GM10847 (cell line): ENCODE results near the gene HNRNPF.

Experiments used
- POLR2A ChIP-seq: IDR thresholded peaks from 2 replicates; pipeline ENCODE4 v1.6.1; 2011; ENCODE audit not compliant: insufficient read length; ENCODE audit errors: extremely low read depth

Gene HNRNPF

GRCh38 chr10:43402176-43402575, 6.8 kb downstream of the HNRNPF start:
- no peak for TF ChIP-seq POLR2A

DNA sequence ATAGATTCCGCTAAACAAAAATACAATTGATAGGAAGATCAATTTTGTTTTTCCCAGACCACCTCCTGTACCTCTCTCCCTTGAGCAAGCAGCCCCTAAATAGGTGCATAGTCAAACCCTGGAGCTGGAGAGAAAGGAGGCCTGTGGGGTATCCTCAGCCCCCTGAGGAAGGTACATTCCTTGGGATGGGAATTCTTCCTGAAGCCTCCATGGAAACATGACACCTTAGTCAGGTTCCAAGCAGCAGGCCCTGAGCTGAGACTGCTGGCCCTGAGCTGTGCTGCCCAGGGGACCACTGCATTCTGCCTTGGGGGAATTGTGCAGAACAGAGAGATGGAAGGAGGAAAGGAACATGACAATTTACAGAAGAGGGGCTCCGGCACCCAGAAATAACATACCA, 7.4 kb downstream of the HNRNPF start:
- no peak for TF ChIP-seq POLR2A

- TF ChIP-seq POLR2A = no peak
These were observed 9.4 kb downstream of the HNRNPF start for GRCh38 chr10:43399320-43400310.

- TF ChIP-seq POLR2A = no peak
These were observed 10.1 kb downstream of the HNRNPF start for GRCh38 chr10:43398939-43399319.

GRCh38 chr10:43396928-43397624, 11.9 kb downstream of the HNRNPF start:
- TF ChIP-seq POLR2A = peak; percentile 73

DNA sequence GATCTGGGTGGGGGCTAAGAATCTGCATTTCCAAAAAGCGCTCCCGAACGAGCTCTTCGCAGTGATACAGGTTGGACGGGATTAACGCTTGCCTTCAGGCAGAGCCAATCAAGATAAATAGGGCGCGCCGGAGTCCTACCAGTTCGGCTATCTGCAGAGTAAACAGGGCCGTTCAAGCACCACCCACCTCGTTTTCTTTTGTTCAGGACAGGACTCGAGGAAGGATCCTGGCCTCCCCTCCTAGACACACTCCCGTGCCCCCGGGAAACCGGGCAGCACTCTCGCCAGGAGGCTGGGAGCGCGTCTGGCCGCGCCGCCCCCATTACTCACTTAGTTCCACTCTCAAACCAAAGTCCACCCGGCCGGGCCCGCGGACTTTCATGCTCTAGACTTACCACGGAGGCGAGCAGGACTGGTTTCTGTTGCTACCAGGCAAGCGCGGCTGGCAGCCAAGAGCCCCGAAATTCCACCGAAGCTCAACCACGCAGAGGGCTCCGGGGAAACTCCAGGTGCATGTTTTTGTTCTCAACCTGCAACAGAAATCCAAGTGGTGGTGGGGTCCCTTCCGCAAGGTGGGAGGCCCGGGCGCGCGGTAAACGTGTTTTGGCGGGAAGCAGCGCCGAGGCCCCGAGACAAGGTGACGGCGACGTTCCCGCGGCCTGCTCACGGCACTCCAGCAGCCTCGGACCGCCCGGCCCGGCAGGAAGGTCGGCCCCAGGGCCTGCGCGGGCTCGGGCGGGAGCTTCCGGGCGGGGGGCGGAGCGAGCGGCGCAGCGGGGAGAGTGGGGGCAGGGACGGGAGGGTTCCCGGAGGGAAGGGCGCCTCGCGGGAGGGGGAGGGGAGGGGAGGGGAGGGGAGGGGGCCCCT, 12.7 kb downstream of the HNRNPF start:
- no peak for TF ChIP-seq POLR2A

DNA sequence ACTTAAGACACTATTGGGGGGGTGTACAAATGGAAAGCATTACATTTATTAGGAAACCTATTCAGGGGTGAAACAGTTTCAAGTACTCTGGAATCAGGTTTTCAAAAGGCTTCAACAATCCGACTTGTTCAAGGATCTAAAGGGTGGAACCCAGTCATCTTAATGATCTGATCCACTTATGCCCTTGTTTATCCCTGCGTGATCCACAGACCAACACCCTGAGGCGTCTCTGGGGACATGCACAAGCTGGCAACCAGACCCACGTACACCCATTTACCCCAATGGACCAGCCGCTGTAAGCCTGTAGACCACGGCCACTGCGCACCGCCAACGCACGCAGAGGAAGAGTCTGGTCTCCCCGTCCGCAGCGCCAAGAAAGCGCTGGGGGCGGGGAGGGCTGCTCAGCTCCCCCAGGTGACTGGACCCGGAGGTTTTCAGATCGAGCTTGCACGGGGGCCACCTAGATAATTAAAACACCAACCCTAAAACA, 13.4 kb downstream of the HNRNPF start:
- no peak for TF ChIP-seq POLR2A

- TF ChIP-seq POLR2A = no peak
These were observed 14.1 kb downstream of the HNRNPF start for GRCh38 chr10:43394868-43395267.

DNA sequence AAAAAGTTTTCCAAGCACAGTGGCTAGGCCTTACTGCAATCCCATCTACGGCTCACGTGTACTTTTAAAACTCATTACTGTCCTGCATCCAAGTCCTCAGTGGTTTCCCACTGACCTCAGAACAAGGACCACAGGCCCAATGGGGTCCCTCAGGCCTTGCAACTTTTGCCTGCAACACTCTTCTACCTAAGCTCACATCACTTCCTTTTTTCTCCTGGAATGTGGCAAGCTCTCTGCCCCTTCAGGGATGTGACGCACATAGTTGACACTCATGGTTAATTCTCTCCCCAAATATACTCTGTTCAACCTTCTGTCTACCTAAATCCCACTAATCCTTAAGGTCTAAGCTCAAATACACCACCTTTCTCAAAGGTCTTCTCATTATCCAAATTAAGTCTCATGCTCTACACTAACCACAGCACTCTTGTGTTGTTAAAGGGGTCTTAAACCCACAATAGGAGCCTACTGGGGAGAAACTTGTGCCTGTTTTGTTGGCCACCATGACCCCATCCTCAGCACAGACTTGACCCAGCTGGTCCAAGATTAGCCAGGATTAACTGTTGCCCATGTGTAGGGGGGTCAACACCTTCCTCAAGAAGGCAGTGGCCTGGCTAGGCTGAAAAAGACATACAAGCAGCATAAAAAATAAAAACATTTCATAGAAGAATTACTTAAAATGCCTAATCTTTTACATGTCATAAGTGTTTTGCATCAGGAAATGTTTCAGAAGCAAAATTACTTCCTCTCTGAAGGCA, 15.2 kb downstream of the HNRNPF start:
- no peak for TF ChIP-seq POLR2A

DNA sequence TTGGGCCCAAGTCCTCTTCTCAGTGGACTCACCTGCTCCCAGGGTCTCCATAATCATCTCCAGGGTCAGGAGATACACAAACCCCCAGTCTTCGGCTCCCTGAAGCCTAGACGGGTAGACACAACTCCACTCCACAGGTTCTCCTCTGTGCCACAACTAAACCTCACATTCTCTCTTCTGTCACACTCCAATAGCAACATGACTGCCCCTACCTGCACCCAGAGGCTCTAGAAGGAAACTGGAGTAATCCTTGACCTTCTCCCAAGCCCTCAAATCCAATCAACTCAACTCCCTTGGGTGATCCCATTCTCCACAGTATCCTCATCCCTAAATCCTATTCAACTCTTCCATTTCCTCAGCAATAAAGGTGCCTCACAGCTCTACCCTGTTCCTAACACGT, 16.2 kb downstream of the HNRNPF start:
- TF ChIP-seq POLR2A = no peak

GRCh38 chr10:43391496-43391895, 17.5 kb downstream of the HNRNPF start:
- TF ChIP-seq POLR2A = no peak

- no peak for TF ChIP-seq POLR2A
These were observed 18.2 kb downstream of the HNRNPF start for GRCh38 chr10:43390759-43391158.

GRCh38 chr10:43390333-43390732, 18.7 kb downstream of the HNRNPF start:
- TF ChIP-seq POLR2A = no peak

DNA sequence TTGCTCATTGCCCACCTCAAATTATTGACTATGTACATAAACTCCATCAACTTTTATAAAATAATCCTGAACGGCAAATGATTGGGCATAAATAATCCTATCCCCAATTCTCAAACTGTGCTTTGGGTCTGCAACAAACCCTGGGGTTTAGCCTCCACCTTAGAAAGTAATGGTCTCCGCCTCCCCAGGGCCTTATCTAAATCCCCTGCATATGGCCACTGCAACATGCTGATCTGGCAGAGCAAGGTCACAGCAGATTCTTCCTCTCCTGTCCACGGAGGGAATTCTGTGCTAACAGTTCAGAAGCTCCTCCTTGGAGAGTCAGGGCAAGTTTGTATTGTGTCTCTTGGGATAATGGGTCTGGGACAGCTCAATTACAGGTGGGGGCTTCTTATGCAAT, 19.1 kb downstream of the HNRNPF start:
- TF ChIP-seq POLR2A = no peak
